GM20431 (cell line): ENCODE results near the gene DNAH10.
"Not testable (repeated sequence)": the region's sequence is repeated elsewhere in the genome, so short reads cannot be mapped to it uniquely, and the experiment has no call there.

Experiments
- in situ Hi-C: fragments of 300-500 bp; cut with MseI, MboI; formaldehyde crosslinking; loops from one replicate; pipeline ENCODE4 v1.15.0; 2020; ENCODE audit warnings: low sequenced_read_pairs; ENCODE audit not compliant: unreplicated experiment

The DNAH10 gene

GRCh38 chr12:123941000-123941399, 178.9 kb downstream of the DNAH10 start:
- in situ Hi-C loops, result no loop called here

GRCh38 chr12:123941624-123942237, 179.6 kb downstream of the DNAH10 start:
- in situ Hi-C loops, result no loop called here

DNA sequence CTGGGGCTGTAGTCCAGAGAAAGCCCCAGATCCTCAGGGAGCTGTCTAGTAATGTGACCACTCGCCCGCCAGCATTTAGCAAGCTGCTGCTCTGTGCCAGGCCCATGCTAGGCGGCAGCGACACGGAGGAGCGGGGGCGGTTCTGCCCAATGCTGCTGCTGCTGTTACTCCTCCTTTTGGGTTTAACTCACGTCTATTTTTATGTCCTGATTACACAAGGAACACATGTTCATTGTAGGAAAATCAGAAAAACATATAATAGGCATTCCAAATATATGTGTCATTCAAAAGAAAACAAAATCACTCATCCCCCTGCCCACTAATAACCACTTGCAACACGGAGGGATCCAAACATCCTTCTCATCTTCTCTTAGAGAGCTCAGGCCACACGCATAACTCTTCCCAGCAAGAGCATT, 180.1 kb downstream of the DNAH10 start:
- in situ Hi-C loops, result no loop called here

DNA sequence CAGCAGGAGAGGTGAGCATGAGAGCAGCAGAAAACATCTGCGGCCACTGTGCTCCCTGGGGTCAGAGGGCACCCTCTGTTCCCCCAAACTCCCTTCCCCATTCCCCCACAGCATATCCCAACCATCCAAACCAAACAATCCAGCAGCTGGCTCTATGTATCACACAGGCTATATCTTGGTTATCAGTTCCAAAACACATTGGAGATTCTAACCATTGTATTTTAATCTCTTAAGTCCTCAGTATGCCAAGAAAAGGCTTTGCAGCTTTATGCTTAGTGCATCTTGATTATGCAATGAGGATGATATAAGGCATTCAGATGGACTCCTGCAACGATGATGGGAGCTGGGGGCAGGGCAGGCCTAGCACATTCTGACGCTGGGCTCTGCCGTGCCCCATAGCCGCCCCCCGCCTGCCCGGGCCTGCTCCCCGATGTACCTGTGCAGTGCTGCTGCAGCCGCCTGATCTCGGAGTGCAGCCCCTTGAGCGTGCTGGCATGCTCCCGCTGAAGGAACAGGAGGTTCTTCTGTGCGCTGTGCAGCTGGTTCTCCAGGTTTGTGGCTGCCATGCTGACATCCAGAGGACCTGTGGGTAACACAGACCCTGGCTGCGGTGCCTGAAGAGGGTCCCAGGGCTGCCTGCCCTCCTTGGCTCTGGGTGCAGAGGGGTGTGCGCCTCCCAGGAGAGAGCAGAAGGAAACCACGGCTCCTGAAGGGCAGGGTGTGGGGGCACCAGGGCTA, 181.0 kb downstream of the DNAH10 start:
- in situ Hi-C loops, result no loop called here

DNA sequence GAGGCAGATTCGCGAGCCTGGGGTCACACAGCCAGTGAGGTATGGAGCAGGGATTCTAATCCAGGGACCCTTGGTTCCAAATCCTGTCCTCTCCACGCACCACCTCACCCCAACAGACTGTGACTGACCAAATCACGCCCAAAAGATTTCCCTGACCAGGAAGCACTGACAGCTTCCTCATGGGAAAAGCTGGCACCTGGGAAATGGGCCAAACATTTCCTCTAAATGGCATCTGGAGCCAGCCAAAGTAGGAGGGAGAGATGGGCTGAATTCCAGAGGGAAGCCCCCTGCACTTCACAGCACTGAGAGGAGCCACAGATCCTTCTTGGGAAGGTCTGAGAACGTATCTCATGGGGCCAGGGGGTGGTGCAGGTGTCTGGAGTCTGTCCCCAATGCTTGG, 181.7 kb downstream of the DNAH10 start:
- in situ Hi-C loops, result no loop called here

DNA sequence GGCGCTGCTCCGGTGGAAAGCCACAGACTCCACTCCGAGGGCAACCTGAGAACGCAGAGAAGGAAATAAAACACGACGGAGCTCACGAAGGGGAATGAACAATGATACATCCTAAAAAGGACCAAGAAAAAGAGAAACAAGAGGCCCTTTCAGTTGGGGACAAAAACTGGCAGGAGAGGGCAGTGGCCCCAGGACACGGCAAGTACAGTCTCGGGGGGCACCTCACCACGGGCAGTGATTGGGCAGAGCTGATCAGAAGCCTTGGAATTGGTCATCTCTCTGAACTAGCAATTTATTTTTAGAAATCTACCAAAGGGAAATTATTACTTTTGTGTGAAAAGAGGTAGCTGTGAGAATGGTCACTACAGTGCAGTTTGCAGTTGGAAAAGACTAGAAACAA, 182.6 kb downstream of the DNAH10 start:
- in situ Hi-C loops, result no loop called here

- in situ Hi-C loops, result no loop called here
These were observed 183.4 kb downstream of the DNAH10 start for GRCh38 chr12:123945287-123946151.

GRCh38 chr12:123946152-123946515, 184.0 kb downstream of the DNAH10 start:
- in situ Hi-C loops, result no loop called here

- in situ Hi-C loops, result not testable (repeated sequence)
These were observed 184.7 kb downstream of the DNAH10 start for GRCh38 chr12:123946516-123947505.

DNA sequence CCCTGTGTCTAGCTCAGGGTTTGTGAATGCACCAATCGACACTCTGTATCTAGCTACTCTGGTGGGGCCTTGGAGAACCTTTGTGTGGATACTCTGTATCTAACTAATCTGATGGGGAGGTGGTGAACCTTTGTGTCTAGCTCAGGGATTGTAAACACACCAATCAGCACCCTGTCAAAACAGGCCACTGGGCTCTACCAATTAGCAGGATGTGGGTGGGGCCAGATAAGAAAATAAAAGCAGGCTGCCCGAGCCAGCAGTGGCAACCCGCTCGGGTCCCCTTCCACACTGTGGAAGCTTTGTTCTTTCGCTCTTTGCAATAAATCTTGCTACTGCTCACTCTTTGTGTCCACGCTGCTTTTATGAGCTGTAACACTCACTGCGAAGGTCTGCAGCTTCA, 185.4 kb downstream of the DNAH10 start:
- in situ Hi-C loops, result not testable (repeated sequence)

DNA sequence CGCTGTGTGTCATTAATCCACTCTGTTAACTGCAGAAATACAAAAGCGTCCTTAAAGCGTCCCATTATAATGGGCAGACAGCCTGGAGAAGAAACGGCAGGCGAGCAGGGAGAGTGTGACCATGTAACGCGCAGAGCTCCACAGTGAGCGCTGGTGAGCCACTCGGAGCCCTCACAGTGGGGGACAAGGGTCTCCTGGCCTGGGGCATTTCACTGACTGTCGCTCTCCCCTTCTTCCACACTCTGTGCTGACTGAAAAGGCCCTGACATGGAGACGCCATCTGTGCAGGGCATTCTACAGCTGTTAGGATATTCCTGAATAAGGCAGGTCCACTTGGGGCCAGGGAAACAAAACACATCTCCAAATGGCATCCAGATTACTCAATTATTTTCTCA, 186.3 kb downstream of the DNAH10 start:
- in situ Hi-C loops, result no loop called here

- in situ Hi-C loops, result no loop called here
These were observed 187.0 kb downstream of the DNAH10 start for GRCh38 chr12:123948796-123949769.

GRCh38 chr12:123949770-123950165, 187.7 kb downstream of the DNAH10 start:
- in situ Hi-C loops, result no loop called here

DNA sequence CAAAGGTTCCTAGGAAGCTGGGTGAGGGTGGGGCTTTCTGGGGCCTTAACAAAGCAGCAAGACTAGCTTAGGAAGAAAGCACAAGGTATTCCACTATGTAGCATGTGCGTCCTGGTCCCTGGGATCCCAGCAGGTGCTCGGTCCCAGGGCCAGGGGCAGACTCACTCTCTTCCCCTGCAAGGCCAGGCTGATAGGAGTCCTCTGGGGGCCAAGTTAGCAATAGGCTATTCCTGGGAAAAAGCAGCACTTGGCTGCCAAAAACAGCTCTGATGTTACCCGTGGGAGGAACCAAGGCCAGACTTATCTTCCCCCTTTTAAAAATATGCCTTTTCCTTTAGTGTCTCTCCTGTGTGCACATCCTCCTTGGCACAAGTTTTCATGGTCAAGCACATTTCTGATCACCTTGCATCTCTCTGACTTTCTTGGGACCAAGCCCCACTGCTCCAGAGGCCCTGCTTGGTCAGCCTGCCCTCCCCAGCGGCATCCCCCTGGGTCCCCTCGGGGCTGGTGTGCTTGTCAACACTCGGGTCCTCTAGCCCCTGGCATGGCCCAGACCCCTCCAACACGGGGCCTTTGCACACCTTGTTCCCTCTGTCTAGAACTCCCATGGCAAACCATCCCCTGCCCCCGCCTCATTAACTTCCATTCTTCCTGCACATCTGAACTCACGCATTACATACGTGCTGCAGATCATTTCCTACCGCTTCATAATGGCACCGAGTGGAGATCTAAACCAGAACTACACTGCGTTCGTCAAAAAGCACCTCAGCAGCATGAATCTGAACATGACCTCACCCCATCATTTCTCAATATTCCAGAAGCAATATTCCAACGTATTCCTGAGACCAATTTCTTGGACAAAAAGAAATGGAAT, 188.6 kb downstream of the DNAH10 start:
- in situ Hi-C loops, result no loop called here

DNA sequence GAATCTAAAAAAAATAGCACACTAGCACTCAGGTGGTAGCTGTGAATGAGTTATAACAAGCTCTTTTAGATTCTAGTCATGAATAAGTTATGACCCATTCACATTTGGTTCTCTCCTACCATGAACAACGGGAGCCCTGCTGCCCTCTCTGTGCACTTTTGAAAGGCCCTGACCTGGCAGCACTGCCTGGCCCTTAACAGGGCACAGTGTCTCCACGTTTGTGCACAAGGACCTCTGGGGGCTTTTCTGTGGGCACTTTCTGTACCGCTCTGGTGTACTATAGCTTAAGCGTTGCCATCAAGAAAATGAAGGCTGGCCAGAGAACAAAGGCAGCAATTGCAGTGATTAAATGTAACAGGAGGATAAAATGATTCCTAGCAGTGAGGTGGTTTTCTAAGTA, 189.4 kb downstream of the DNAH10 start:
- in situ Hi-C loops, result no loop called here

GRCh38 chr12:123952037-123952436, 189.9 kb downstream of the DNAH10 start:
- in situ Hi-C loops, result no loop called here

- in situ Hi-C loops, result no loop called here
These were observed 192.7 kb downstream of the DNAH10 start for GRCh38 chr12:123954647-123955350.
